HG03139 (cell line): ENCODE data around the gene TULP4.
"Not testable (repeated sequence)": the region's sequence is repeated elsewhere in the genome, so short reads cannot be mapped to it uniquely, and the experiment has no call there.

ENCODE experiments used
- ATAC-seq: cut with Tn5 transposase; IDR thresholded peaks from one replicate; pipeline ENCODE4 v1.9.1; 2021; ENCODE audit not compliant: unreplicated experiment

The TULP4 gene

DNA sequence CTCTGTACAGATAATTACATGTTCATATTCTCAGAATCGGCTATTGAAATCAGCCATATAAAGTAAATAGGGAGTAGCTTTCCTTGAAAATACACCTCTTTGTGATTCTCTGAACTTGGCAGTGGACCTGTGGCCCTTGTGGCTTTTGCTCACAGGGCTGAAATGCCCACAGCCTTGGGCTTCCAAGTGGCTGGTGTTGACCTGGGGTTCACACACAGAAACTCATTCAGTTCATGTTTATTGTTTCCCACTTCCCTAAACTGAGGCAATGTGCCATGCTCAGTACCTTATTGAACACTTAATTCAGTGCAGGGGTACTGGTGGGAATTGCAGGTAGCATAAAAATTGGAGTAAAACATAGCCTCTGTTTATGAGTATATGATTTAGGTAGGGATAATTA, 19.1 kb upstream of the TULP4 start:
- no peak for ATAC-seq

DNA sequence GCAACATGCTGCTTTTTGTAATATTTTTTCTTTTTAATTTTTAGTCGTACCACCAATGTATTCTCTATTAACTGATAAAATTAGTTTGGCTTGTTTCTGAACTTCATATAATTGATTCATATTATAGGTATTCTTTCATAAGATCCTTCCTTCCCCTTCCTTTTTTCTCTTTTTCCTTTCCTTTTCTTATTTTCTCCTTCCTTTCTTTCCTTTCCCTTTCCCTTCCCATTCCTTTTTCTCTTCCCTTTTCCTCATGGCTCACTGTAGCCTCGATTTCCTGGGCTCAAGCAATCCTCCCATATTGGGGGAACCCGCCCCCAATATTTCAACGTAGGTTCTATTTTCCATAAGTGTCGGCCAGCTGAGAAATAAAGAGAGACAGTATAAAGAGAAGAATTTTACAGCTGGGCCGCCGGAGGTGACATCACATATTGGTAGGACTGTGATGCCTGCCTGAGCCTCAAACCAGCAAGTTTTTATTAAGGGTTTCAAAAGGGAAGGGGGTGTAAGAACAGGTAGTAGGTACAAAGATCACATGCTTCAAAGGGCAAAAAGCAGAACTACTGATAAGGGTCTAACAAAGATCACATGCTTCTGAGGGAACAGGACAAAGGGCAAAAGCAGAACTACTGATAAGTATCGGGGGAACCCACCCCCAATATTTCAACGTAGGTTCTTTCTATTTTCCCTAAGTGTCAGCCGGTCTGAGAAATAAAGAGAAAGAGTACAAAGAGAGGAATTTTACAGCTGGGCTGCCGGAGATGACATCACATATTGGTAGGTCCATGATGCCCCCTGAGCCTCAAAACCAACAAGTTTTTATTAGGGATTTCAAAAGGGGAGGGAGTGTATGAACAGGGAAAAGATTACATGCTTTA, 16.1 kb upstream of the TULP4 start:
- ATAC-seq: not testable (repeated sequence)

DNA sequence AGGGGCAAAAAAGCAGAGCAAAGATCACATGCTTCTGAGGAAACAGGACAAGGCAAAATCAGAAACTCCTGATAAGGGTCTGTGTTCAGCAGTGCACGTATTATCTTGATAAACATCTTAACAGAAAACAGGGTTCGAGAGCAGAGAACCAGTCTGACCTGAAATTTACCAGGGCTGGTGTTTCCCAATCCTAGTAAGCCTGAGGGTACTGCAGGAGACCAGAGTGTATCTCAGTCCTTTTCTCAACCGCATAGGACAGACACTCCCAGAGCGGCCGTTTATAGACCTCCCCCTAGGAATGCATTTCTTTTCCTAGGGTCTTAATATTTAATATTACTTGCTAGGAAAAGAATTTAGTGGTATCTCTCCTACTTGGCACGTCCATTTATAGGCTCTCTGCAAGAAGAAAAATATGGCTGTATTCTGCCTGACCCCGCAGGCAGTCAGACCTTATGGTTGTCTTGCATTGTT, 15.4 kb upstream of the TULP4 start:
- ATAC-seq: not testable (repeated sequence)

- ATAC-seq: not testable (repeated sequence)
These were observed 14.6 kb upstream of the TULP4 start for GRCh38 chr6:158297657-158298056.

DNA sequence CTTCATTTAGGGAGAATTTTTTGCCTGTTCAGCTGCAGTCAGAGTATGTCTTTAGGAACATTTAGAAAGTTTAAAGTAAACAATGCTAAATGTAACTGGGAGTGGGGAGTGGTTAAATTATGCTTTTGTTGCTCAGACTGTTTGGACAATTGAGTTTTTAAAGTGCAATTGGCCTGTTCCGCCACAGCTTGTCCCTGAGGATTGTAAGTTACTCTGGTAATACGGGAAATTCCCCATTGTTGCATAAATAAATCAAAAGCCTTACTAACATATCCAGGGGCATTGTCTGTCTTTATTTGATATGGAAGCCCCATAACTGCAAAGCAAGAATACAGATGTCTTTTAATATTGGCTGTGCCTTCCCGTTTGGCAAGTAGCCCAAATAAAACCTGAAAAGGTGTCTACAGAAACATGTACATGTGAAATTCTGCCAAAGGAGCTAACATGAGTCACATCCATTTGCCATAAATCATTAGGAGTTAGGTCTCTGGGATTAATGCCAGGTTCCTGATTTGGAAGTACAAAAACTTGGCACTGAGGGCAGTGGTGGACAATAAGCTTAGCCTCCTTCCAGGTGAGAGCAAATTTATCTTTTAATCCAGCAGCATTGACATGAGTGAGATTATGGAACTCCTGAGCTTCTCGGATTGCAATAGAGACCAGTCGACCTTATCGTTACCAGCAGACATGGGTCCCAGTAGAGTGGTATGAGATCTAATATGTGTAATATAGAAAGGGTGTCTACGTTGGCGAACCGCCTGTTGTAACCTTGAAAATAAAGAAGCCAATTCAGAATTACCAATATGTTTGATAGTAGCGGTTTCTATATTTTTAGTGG, 11.7 kb upstream of the TULP4 start:
- ATAC-seq: not testable (repeated sequence)

- not testable (repeated sequence) for ATAC-seq
These were observed 10.7 kb upstream of the TULP4 start for GRCh38 chr6:158301561-158301960.

- not testable (repeated sequence) for ATAC-seq
These were observed 10.0 kb upstream of the TULP4 start for GRCh38 chr6:158302195-158302796.

DNA sequence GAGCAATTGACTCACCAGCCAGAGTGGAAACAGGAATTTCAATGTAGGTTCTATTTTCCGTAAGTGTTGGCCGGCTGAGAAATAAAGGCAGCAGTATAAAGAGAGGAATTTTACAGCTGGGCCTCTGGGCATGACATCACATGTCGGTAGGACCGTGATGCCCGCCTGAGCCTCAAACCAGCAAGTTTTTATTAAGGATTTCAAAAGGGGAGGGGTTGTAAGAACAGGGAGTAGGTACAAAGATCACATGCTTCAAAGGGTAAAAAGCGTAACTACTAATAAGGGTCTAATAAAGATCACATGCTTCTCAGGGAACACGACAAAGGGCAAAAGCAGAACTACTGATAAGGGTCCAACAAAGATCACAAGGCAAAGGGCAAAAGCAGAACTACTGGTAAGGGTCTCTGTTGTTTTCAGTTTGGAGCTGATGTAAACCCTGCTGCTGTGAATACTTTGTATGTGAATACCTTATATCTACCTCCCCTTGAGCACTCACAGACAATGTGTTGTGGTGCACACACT, 9.0 kb upstream of the TULP4 start:
- no peak for ATAC-seq

GRCh38 chr6:158304254-158304653, 8.0 kb upstream of the TULP4 start:
- no peak for ATAC-seq

GRCh38 chr6:158309814-158310213, 2.5 kb upstream of the TULP4 start:
- ATAC-seq: no peak

- no peak for ATAC-seq
These were observed 1.1 kb upstream of the TULP4 start for GRCh38 chr6:158311193-158311592.

GRCh38 chr6:158311626-158312025, 639 bp upstream of the TULP4 start:
- no peak for ATAC-seq

- no peak for ATAC-seq
These were observed 570 bp downstream of the TULP4 start for GRCh38 chr6:158312672-158313397.

DNA sequence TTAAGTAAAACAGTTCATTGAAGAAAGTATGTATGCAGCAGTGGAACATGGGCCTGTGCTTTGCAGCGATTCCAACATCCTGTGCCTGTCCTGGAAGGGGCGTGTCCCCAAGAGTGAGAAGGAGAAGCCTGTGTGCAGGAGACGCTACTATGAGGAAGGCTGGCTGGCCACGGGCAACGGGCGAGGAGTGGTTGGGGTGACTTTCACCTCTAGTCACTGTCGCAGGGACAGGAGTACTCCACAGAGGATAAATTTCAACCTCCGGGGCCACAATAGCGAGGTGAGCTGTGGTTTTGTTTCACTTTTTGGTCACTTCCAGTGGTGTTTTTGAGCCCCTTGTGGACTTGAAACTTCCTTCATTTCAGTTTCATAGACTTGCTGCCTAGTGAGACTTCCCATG, 1.7 kb downstream of the TULP4 start:
- peak; percentile 77 for ATAC-seq

GRCh38 chr6:158314737-158315136, 2.5 kb downstream of the TULP4 start:
- no peak for ATAC-seq

GRCh38 chr6:158316022-158316421, 3.8 kb downstream of the TULP4 start:
- no peak for ATAC-seq

DNA sequence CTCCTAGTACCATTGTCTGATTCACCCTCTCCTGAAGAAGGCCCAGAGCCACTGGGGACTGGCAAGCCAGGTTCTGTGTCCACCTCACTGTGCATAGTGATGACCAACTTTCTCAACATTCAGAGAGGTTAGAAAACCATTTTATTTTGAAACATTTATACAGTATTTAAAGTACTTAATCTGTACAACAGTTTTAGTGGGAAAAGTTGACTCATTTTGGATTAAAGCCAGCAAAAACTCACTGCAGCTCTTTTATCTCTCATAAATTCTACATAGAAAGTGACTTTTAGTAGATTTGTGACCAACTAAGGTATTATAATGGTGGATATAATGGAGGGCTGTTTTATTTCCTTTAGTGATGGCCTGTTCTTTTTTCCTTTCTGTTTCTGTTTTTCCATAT, 9.7 kb downstream of the TULP4 start:
- no peak for ATAC-seq

GRCh38 chr6:158322400-158322723, 10.1 kb downstream of the TULP4 start:
- no peak for ATAC-seq

GRCh38 chr6:158322724-158323560, 10.7 kb downstream of the TULP4 start:
- ATAC-seq: peak; percentile 65

- ATAC-seq: no peak
These were observed 11.3 kb downstream of the TULP4 start for GRCh38 chr6:158323561-158323958.
